Liver (tissue), 9 donors: ENCODE data around the gene ACRV1. TPM values are rescaled to one million over a fixed set of nuclear protein-coding genes. Genes with fewer than 3 reads are reported as not detected.

Source experiments
- DNase-seq: peaks from one replicate; pipeline ENCODE4 v3.0.0-alpha.2; 2017; ENCODE audit warnings: low spot score
- H3K27ac ChIP-seq, 2 donors: one replicate each; pipeline ENCODE4 v1.7.0; 2013; ENCODE audit warnings: inconsistent platforms in 2 of 2, low read length in 2 of 2, control low read depth in 1 of 2, low read depth in 1 of 2, mild to moderate bottlenecking in 1 of 2
- H3K27me3 ChIP-seq, 4 donors: one replicate each; pipeline versions ENCODE4 v1.6.1 to v1.7.0; 2013; ENCODE audit warnings: low read length in 3 of 4, inconsistent platforms in 1 of 4, mild to moderate bottlenecking in 1 of 4, moderate library complexity in 1 of 4; ENCODE audit not compliant: control insufficient read depth in 4 of 4, insufficient read depth in 4 of 4
- H3K36me3 ChIP-seq, 4 donors: one replicate each; pipeline versions ENCODE4 v1.6.1 to v1.7.0; 2013; ENCODE audit warnings: low read length in 3 of 4, mild to moderate bottlenecking in 3 of 4, low read depth in 1 of 4, moderate library complexity in 1 of 4; ENCODE audit not compliant: control insufficient read depth in 4 of 4, insufficient read depth in 3 of 4
- H3K4me1 ChIP-seq, 4 donors: one replicate each; pipeline versions ENCODE4 v1.6.1 to v1.7.0; 2013; ENCODE audit warnings: low read length in 3 of 4, mild to moderate bottlenecking in 3 of 4, moderate library complexity in 1 of 4; ENCODE audit not compliant: control insufficient read depth in 4 of 4, insufficient read depth in 4 of 4
- H3K4me3 ChIP-seq, 3 donors: one replicate each; pipeline versions ENCODE4 v1.6.1 to v1.7.0; 2013; ENCODE audit warnings: low read length in 3 of 3, control low read depth in 1 of 3, low read depth in 1 of 3, mild to moderate bottlenecking in 1 of 3
- H3K9ac ChIP-seq, 2 donors: one replicate each; pipeline ENCODE4 v1.7.0; 2013; ENCODE audit warnings: low read length in 2 of 2, mild to moderate bottlenecking in 2 of 2, moderate library complexity in 2 of 2, control low read depth in 1 of 2, low read depth in 1 of 2
- H3K9me3 ChIP-seq, 4 donors: one replicate each; pipeline versions ENCODE4 v1.6.1 to v1.7.0; 2013; ENCODE audit warnings: low read length in 3 of 4; ENCODE audit not compliant: control insufficient read depth in 4 of 4
- FOXA1 ChIP-seq: IDR thresholded peaks from 2 replicates; pipeline ENCODE4 v1.6.1; 2016; ENCODE audit warnings: antibody characterized with exemption
- FOXA2 ChIP-seq: IDR thresholded peaks from 2 replicates; pipeline ENCODE4 v1.6.1; 2016; ENCODE audit warnings: antibody characterized with exemption
- GABPA ChIP-seq, 2 donors: IDR thresholded peaks in 1 of 2; conservative IDR thresholded peaks in 1 of 2; 2 replicates each; pipeline ENCODE4 v1.6.1; 2016; ENCODE audit warnings: antibody characterized with exemption in 2 of 2, mild to moderate bottlenecking in 1 of 2, moderate library complexity in 1 of 2
- HNF4A ChIP-seq, 2 donors: conservative IDR thresholded peaks; 2 replicates each; pipeline ENCODE4 v1.6.1; 2016; ENCODE audit warnings: antibody characterized with exemption in 2 of 2, mild to moderate bottlenecking in 2 of 2
- HNF4G ChIP-seq: IDR thresholded peaks from 2 replicates; pipeline ENCODE4 v1.6.1; 2016; ENCODE audit warnings: antibody characterized with exemption
- JUND ChIP-seq, 2 donors: IDR thresholded peaks; 2 replicates each; pipeline ENCODE4 v1.6.1; 2016; ENCODE audit warnings: antibody characterized with exemption in 2 of 2
- RAD21 ChIP-seq, 2 donors: IDR thresholded peaks; 2 replicates each; pipeline ENCODE4 v1.6.1; 2016; ENCODE audit warnings: antibody characterized with exemption in 2 of 2, mild to moderate bottlenecking in 2 of 2
- RXRA ChIP-seq, 2 donors: IDR thresholded peaks; 2 replicates each; pipeline ENCODE4 v1.6.1; 2017 to 2018; ENCODE audit warnings: antibody characterized with exemption in 2 of 2, mild to moderate bottlenecking in 1 of 2
- SP1 ChIP-seq: IDR thresholded peaks from 2 replicates; pipeline ENCODE4 v1.6.1; 2018; ENCODE audit warnings: antibody characterized with exemption, mild to moderate bottlenecking
- YY1 ChIP-seq: IDR thresholded peaks from 2 replicates; pipeline ENCODE4 v1.6.1; 2016; ENCODE audit warnings: antibody characterized with exemption, mild to moderate bottlenecking
- WGBS: extraction: QIAGEN DNeasy Blood & Tissue Kit; methylation state at CpG from one replicate; pipeline ENCODE4 v1.1.7; 2013; 5-methylcytosine and 5-hydroxymethylcytosine counted together
- polyA plus RNA-seq, 2 donors: library from polyadenylated mRNA; stranded (reverse) in 1 of 2; unstranded in 1 of 2; fragments of 200-250 nt in 1 of 2; fragments of >200 nt in 1 of 2; fragmentation: Nextera tagmentation in 1 of 2; extraction: Ambion mirVana in 1 of 2; gene quantifications; one replicate each; pipeline versions ENCODE4 v1.2.1 to v1.2.3, GENCODE V29; 2013 to 2015
- total RNA-seq, 2 donors: library from RNA; depleted of rRNA; stranded (reverse); fragments of >200 nt; gene quantifications; one replicate each; pipeline ENCODE4 v1.2.3, GENCODE V29; 2014
- TF ChIP-seq, protein P1 (sequence below): fragments of 150-350 bp; IDR thresholded peaks from 2 replicates; pipeline ENCODE4 v1.5.1; 2017; ENCODE audit warnings: improper control_type of control experiment, low read depth, low read length; ENCODE audit not compliant: missing input control
- TF ChIP-seq, protein P2 (sequence below): IDR thresholded peaks from 2 replicates; pipeline ENCODE4 v1.6.1; 2016; ENCODE audit warnings: antibody characterized with exemption
- TF ChIP-seq, protein P3 (sequence below): IDR thresholded peaks from 2 replicates; pipeline ENCODE4 v1.6.1; 2016; ENCODE audit warnings: antibody characterized with exemption, mild to moderate bottlenecking
- TF ChIP-seq, protein P4 (sequence below): IDR thresholded peaks from 2 replicates; pipeline ENCODE4 v1.6.1; 2016; ENCODE audit warnings: antibody characterized with exemption
- donor health status: healthy.
- donor health status: healthy.
- donor health status: healthy.
- donor health status: healthy.
- donor health status: healthy.

Gene ACRV1
- total and polyA plus RNA-seq, 4 donors: not detected

DNA sequence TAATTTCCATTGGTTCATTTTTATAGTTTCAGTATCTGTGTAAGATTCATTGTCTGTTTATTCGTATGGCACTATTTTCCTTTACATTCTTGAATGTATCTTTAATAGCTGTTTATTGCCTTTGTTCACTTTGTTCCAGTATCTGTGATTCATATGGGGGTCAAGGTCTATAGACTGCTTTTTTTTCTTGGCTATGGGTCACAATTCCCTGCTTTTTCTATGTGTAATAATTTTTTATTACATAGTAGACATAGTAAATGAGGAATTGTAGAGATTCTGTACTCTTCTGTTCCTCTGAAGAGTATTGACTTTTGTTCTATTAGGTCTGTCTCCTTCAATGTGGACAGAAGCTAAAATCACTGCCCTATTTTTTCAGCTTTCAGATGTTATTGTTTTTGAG is 10.5 kb downstream of the ACRV1 start:
- H3K4me3 ChIP-seq: no peak overlapping the region
- H3K9me3 ChIP-seq: no peaks in the 10 kb centered on the region
- H3K4me1 ChIP-seq: no peaks in the 10 kb centered on the region
- H3K27me3 ChIP-seq: no peaks in the 10 kb centered on the region
- no peaks in the 10 kb centered on the region for H3K36me3 ChIP-seq
- WGBS: 90% methylated on average over 1 of the region's 1 CpG
- no peak overlapping the region for H3K27ac ChIP-seq
- DNase-seq: no peak
- H3K9ac ChIP-seq: no peak overlapping the region
- no peak for TF ChIP-seq RXRA (IDR thresholded peaks at IDR 0.05)
- TF ChIP-seq, protein P1, sequence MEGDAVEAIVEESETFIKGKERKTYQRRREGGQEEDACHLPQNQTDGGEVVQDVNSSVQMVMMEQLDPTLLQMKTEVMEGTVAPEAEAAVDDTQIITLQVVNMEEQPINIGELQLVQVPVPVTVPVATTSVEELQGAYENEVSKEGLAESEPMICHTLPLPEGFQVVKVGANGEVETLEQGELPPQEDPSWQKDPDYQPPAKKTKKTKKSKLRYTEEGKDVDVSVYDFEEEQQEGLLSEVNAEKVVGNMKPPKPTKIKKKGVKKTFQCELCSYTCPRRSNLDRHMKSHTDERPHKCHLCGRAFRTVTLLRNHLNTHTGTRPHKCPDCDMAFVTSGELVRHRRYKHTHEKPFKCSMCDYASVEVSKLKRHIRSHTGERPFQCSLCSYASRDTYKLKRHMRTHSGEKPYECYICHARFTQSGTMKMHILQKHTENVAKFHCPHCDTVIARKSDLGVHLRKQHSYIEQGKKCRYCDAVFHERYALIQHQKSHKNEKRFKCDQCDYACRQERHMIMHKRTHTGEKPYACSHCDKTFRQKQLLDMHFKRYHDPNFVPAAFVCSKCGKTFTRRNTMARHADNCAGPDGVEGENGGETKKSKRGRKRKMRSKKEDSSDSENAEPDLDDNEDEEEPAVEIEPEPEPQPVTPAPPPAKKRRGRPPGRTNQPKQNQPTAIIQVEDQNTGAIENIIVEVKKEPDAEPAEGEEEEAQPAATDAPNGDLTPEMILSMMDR: no peak
- TF ChIP-seq, protein P2, sequence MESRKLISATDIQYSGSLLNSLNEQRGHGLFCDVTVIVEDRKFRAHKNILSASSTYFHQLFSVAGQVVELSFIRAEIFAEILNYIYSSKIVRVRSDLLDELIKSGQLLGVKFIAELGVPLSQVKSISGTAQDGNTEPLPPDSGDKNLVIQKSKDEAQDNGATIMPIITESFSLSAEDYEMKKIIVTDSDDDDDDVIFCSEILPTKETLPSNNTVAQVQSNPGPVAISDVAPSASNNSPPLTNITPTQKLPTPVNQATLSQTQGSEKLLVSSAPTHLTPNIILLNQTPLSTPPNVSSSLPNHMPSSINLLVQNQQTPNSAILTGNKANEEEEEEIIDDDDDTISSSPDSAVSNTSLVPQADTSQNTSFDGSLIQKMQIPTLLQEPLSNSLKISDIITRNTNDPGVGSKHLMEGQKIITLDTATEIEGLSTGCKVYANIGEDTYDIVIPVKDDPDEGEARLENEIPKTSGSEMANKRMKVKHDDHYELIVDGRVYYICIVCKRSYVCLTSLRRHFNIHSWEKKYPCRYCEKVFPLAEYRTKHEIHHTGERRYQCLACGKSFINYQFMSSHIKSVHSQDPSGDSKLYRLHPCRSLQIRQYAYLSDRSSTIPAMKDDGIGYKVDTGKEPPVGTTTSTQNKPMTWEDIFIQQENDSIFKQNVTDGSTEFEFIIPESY: no peak
- no peak for TF ChIP-seq FOXA1

DNA sequence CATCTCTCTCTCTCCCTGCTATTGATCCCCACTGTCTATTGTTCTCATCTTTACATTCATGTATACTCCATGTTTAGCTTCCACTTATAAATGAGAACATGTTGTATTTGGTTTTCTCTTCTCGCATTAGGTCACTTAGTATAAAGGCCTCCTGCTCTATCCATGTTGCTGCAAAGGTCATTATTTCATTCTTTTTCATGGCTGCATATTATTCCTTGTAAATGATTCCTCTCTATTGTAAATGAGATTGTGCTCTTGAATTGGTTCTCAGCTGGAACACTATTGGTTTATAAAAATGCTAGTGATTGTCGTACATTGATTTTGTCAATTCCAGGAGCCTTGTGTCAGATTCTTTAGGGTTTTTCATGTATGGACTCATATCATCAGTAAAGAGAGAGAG is 13.5 kb downstream of the ACRV1 start:
- Histone ChIP-seq H3K27ac (no peak overlapping the region), H3K9ac (no peak overlapping the region), H3K36me3 (no peaks in the 10 kb centered on the region), H3K27me3 (no peaks in the 10 kb centered on the region), H3K9me3 (no peaks in the 10 kb centered on the region), H3K4me3 (no peak overlapping the region), H3K4me1 (no peaks in the 10 kb centered on the region)
- no peak for DNase-seq
- no peak for TF ChIP-seq RXRA (IDR thresholded peaks at IDR 0.05)
- TF ChIP-seq RAD21 (IDR thresholded peaks at IDR 0.05): no peak
- TF ChIP-seq, protein P2: no peak
- TF ChIP-seq FOXA1: no peak
- TF ChIP-seq HNF4G: no peak
- TF ChIP-seq FOXA2: no peak
- TF ChIP-seq, protein P1: no peak
- 99% methylated on average over 2 of the region's 2 CpGs for WGBS

DNA sequence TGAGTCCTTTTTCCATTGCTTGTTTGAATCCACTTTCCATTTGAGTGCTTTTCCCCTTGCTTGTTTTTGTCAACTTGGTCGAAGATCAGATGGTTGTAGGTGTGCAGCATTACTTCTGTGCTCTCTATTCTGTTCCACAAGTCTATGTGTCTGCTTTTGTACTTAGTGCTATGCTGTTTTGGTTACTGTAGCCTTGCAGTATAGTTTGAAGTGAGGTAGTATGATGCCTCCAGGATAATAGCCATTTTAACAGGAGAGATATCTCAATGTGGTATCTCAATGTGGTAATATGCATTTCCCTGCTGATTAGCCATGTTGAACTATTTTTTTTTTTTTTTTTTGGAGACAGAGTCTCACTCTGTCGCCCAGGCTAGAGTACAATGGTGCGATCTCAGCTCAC is 16.7 kb downstream of the ACRV1 start:
- Histone ChIP-seq H3K4me3 (no peak overlapping the region), H3K9me3 (no peaks in the 10 kb centered on the region), H3K27ac (no peak overlapping the region), H3K4me1 (no peaks in the 10 kb centered on the region), H3K27me3 (no peaks in the 10 kb centered on the region), H3K36me3 (no peaks in the 10 kb centered on the region), H3K9ac (no peak overlapping the region)
- WGBS: 95% methylated on average over 3 of the region's 3 CpGs
- no peak for DNase-seq
- TF ChIP-seq YY1 (no peak), GABPA (IDR thresholded peaks at IDR 0.05 in 1 of 2, conservative IDR thresholded peaks at IDR 0.05 in 1 of 2) (no peak), SP1 (no peak), RAD21 (IDR thresholded peaks at IDR 0.05) (no peak), HNF4G (no peak), HNF4A (conservative IDR thresholded peaks at IDR 0.05) (no peak), JUND (IDR thresholded peaks at IDR 0.05) (no peak), RXRA (IDR thresholded peaks at IDR 0.05) (no peak), FOXA1 (no peak)
- TF ChIP-seq, protein P3, sequence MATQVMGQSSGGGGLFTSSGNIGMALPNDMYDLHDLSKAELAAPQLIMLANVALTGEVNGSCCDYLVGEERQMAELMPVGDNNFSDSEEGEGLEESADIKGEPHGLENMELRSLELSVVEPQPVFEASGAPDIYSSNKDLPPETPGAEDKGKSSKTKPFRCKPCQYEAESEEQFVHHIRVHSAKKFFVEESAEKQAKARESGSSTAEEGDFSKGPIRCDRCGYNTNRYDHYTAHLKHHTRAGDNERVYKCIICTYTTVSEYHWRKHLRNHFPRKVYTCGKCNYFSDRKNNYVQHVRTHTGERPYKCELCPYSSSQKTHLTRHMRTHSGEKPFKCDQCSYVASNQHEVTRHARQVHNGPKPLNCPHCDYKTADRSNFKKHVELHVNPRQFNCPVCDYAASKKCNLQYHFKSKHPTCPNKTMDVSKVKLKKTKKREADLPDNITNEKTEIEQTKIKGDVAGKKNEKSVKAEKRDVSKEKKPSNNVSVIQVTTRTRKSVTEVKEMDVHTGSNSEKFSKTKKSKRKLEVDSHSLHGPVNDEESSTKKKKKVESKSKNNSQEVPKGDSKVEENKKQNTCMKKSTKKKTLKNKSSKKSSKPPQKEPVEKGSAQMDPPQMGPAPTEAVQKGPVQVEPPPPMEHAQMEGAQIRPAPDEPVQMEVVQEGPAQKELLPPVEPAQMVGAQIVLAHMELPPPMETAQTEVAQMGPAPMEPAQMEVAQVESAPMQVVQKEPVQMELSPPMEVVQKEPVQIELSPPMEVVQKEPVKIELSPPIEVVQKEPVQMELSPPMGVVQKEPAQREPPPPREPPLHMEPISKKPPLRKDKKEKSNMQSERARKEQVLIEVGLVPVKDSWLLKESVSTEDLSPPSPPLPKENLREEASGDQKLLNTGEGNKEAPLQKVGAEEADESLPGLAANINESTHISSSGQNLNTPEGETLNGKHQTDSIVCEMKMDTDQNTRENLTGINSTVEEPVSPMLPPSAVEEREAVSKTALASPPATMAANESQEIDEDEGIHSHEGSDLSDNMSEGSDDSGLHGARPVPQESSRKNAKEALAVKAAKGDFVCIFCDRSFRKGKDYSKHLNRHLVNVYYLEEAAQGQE: no peak
- TF ChIP-seq, protein P4, sequence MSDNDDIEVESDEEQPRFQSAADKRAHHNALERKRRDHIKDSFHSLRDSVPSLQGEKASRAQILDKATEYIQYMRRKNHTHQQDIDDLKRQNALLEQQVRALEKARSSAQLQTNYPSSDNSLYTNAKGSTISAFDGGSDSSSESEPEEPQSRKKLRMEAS: no peak
